HG03432 (cell line): ENCODE measurements around the gene TMEM54.

Experiments
- ATAC-seq: cut with Tn5 transposase; IDR thresholded peaks from one replicate; pipeline ENCODE4 v1.9.1; 2021; ENCODE audit warnings: mild to moderate bottlenecking, moderate library complexity; ENCODE audit not compliant: unreplicated experiment

Gene TMEM54, protein sequence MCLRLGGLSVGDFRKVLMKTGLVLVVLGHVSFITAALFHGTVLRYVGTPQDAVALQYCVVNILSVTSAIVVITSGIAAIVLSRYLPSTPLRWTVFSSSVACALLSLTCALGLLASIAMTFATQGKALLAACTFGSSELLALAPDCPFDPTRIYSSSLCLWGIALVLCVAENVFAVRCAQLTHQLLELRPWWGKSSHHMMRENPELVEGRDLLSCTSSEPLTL

DNA sequence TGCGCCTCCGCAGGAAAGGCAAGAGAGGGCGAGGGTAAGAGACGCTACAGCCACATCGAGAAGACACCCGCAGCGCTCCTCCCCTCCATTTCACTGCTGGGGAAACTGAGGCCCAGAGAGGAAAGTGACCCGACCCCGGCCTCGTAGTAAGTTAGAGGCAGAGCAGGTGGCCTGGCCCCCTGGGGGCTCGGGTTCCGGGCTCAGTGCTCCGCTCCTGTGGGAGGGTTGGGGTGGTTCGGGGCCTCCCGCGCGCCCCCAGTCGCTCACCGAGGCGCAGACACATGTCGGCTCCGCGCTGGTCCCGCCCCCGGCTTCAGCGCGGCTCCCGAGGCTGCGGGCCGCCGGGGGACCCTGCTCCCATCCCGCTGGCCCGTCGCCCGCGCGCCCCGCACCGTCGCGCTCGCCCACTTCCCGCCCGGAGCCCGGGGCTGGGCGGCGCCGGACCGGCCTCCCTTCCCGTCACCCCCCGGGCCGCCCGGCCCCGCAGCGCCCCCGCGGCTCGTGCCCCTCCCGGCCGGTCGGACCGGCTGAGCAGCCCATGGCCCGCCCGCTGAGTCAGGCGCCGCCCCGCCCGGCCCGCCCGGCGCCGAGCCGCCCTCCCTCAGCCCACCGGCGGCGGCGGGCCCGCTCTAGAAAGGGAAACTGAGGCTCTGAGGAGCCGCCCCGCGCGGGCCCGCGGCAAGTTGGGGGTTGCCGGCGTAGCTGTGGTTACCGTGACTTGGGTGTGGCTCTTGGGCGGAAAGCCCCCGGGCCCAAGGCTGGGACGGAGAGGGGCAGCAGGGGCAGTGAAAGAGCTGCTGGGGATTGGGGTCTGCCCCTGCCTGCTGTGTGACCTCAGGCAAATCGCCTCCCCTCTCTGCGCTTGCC is at the start of gene TMEM54:
Gene TMEM54 (minus strand): TSS at position 434 of the 867 bp plus-strand sequence. CDS start 151 bp downstream, at position 283.
- ATAC-seq: no peak

DNA sequence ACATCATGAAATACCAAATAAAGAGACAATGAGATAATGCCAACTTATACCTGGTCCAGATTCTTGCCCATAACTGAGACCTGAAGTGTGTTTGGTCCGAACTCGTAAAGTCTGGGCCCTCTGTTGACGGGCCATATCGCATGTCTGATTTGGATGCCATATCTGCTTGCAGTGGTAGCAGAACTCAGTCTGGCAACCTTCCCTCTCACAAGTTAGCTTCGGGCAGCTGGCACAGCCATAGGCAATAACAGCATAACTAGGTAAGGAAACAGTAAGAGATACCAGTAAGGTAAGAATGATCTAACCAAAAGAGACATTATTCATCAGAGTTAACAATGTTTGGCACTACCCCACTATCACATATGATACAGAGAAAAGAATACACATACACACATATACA is 48.3 kb upstream of the TMEM54 start:
- no peak for ATAC-seq

DNA sequence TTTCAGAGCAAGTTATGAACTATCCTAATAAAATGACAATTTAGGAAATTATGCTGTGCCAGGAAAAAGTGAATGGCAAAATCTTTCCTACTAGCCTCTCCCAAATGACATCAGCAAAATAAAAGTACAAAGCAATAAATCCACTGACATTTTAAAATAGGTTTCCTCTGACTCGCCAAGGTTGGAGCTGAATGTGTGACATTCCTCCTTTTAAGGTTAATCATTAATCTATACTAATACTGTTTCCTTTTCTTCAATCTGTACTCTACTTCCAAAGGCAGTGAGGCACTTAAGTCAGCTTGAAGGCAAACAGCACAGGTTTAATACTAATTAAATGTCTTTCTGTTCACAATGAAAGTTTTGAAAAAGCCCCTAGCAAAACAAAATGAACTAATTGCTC is 47.7 kb upstream of the TMEM54 start:
- no peak for ATAC-seq

DNA sequence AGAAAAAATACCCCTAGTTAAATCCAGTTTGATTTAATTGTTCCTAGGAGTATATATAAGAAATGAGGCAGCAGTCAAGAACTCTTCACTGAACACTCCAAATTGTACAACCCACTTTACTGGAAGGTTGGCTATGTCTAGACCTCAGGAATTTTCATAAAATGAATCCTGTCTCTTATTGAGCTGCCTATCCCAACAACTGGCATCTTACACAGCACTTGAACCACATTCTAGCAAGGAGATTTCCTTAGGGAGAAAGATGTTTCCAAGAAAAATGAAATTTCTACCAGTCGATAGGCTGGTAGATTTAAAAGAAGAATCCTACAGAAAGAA is 47.2 kb upstream of the TMEM54 start:
- ATAC-seq: no peak

DNA sequence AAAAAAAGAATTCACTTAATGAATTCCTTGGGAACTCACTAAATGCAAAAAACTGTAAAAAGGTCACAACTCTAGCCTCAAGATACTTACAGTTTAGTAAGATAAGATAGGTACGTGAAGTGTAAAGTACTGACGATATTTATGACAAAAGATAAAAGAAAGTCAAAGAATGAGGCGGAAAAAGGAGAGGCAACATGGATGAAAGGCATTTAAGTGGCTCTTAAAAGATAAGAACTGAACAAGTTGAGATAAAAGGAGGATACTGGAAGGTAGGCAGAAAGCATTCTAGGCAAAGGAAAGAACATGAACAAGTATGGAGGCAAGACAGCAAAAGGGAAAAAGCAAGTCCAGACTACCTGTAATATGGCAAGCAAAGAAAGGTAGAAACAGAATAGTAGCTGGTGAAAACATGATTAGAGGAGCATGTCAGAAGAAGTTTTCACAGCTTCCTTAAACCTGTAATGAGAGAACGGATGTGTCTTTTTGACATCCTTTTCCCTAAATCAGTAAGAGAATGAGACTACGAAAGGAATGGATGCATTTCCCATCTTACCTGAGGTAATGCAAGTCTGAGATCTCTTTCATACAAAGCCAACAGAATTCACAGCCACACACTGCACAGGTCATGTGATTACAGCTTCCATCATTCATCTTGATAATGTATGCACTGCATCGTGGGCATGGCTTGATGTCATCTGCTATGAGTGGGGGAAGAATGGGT is 46.6 kb upstream of the TMEM54 start:
- no peak for ATAC-seq

DNA sequence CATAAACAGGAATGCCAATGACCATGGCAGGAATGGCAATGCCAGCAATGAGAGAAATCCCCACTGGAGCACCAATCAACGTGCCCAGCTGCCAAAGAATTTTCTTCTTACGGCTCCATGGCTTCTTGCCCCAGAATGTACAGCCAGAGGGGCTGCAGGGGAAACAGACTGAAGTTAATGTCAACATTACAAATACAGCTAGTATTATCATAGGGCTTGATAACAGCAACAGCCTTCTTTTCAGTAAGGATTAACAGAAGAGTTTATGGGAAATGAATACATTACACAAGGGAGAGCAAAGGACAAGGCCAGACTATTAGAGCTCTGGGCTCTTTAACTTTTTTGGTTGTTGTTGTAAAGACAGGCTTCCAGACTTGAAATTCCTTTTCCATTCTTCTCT is 45.2 kb upstream of the TMEM54 start:
- ATAC-seq: no peak

DNA sequence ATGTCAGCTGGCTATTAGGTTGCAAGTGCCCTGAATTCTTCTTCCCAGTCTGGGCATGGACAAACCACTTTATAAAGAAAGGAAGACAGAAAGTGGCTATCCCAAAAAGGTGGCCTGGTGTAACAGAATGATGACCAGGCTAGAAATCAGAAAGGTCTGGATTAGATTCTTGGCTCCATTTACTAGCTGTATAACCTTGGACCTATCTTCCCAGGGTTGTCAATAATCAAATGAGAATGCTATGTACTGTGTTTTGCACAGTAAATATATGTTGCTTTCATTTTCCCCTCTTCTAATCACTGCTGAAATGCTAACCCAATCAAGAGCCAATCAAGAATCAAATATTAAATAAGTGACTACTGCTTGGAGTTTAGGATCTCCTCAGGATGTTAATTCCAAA is 43.0 kb upstream of the TMEM54 start:
- no peak for ATAC-seq

DNA sequence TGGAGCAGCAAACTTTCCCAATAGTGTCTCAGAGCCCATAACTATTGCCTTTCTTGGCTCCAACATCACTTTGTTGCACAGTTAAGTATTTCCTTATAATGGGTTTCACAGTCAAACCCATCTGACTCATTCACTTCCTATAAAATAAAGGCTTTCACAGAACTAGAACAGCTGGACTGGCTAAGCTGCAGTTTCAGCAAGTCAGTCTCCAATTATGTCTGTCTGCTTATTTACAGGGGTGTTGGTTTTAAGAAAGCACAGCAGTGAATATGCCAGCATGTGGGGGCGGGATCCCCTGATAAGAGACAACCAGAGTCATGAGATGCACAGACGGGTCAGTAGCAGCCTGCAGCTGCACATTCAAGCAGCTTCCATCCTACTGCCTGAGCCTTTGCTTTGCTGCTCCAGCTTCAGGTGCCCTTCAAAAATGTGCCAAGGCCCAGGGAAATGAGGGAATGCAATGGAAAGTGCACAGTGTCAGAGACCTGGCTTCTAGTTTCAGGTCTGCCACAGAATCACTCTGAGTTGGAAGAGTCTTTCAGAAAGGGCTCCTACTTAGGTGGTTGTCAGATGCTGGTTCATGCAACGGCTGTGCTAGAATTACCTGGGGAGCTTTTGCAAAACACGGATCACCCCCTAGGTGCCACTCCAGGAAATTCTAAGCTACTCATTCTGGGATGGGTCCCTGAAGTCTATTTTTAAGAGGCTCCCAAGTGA is 38.6 kb upstream of the TMEM54 start:
- no peak for ATAC-seq

DNA sequence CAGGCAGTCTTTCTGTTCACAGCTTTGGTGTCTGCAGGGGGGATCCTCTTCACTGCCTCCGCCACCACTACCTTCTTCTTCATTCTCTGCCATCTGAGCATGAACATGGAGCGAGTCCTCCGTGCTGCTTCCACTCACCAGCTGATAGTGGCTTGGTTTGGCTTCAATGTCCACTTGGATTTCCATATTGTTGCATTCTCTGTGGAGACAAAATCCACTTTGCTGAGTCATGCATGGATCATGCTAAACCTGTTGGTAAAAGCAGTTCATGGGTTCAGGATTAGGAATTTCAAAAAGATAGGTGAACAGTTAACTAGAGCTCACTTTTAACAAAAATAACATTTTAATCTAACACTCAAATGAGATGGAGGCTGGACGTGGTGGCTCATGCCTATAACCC is 35.9 kb upstream of the TMEM54 start:
- ATAC-seq: no peak

DNA sequence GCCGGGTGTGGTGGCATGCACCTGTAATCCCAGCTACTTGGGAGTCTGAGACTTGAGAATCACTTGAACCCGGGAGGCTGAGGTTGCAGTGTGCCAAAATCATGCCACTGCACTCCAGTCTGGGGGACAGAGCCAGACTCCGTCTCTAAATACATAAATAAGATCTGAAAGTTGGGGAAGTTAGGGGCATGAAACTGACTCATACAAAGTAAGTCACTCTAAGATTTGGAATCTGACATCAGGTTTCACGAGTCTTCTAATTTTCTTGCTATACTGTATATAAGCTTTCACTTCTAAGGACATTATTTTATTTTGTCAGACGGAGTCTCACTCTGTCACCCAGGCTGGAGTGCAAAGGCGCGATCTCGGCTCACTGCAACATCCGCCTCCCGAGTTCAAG is 33.3 kb upstream of the TMEM54 start:
- ATAC-seq: no peak

DNA sequence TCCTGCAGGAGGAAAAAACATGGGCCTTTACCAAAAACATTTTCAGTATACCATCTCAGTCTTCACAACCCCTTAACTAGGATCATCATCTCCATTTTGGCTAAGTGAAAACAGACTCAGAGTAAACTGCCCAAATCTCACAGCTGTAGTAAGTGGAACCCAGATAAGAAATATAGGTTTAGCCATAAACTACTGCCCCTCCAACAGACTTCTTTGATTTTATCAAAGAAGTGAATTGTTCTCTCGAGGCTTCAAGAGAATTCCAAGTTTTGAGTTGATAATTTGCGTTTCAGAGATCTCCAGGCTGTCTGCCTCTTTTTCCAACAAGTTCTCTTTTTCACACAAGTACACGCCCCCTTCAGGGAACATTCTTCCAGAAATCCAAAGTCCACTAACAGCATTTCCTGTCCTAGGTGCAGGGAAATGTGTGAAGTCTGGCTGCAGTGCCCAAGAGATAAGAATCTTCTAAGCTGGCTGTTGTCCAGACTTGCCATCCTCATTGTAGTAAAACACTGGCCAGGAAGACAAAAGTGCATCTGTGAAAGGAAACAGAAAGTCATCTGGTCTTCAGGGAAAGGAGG is 32.6 kb upstream of the TMEM54 start:
- no peak for ATAC-seq

DNA sequence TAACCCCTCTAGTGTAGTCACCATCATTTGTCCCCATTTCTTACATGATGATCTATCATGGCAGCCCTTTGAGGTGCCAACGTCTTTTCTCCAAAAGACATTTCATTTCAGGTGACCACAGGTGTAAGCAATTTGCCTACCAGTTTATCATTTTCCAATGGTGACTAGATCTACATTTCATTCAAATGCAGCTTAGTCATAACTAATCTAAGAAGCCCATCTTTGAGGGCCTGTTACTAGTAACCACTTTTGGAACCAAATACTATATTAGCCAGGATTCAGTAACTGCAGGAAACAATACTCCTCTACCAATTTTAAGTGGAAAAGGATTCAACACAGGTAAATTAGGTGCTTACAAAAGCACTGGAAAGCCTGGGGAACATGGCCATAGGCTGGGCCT is 30.6 kb upstream of the TMEM54 start:
- ATAC-seq: no peak

DNA sequence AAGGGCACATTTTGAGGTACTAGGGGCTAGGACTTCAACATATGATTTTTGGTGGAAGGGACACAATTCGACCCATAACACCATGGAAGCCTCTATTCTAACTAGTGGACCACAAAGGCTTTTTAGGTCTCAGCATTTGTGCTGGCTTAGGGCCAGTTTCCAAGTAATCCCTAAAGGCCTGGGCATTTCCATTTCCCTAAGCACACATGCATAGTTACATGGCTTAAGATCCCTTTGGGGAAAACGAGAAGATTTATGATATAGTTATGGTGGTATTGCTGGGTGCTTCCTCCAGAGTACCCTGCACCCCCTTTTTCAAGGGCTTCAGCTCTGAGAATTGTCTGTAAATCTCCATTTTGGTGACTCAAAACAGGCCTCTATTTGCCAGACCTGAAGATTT is 28.2 kb upstream of the TMEM54 start:
- no peak for ATAC-seq

DNA sequence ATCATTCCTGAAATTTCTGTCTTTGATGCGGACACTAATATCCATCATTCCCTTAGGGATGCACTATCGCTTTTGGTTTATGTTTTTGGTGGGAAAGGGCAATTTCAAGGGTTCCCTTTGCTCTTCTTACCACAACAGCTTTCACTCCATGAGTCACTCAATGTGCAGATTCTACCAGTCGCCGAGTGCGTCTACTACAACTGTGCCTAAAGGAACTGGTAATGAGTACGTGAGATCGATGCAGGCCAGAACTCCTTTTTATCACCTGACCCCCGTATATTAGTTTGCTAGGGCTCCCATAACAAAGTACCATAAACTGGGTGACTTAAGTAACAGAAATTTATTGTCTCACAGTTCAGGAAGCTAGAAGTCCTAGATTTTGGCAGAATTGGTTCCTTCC is 27.5 kb upstream of the TMEM54 start:
- ATAC-seq: no peak

DNA sequence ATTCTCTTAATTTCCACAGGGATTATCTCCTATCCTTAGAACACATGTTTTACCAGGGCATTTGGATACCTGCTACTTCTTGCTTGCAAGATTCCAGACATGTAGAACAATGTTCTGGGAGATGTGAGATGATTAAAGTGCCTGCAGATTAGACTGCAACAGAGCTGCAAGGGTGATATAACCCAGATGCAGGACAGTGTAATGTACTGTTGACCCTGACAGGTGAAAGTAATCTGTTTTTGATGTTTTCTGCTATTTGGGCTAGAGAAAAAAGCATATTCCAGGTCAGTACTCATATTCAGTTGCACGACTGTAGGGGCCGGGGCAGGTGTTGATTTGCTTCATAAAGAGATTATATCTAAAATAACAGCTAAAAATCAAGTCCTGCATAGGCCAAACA is 27.1 kb upstream of the TMEM54 start:
- no peak for ATAC-seq

DNA sequence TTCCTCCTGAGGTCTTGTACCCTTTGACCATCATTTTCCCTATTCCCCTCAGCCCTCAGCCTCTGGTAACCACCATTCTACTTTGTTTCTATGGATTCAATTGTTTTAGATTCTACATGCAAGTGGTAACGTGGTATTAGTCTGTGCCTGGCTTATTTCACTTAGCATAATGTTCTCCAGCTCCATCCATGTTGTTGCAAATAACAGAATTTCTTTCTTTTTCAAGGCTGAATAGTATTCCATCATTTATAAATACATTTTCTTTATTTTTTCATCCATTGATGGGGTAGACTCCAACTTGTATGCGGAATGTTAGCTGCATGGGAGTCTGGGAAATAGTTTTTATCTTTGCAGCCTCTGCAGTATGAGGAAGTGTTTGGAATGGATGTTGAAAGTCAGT is 26.3 kb upstream of the TMEM54 start:
- no peak for ATAC-seq

DNA sequence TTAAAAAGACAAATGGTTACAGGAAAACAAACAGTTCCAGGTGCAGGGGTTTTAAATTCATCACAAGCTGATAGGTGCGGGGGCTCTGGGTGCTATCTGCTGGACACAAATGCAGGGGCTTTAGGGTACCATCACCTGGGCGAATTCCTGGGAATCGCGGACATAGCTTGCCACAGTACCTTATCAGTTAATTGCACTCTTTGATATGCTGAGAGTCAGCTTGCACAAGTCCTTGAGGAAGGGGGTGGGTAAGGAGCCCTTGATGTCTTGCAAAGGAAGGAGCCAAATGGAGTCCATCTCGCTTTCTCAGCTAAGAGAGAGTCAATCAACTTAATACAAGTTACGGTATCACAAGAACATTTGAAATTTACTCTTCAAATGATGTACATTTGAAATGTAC is 25.4 kb upstream of the TMEM54 start:
- no peak for ATAC-seq

DNA sequence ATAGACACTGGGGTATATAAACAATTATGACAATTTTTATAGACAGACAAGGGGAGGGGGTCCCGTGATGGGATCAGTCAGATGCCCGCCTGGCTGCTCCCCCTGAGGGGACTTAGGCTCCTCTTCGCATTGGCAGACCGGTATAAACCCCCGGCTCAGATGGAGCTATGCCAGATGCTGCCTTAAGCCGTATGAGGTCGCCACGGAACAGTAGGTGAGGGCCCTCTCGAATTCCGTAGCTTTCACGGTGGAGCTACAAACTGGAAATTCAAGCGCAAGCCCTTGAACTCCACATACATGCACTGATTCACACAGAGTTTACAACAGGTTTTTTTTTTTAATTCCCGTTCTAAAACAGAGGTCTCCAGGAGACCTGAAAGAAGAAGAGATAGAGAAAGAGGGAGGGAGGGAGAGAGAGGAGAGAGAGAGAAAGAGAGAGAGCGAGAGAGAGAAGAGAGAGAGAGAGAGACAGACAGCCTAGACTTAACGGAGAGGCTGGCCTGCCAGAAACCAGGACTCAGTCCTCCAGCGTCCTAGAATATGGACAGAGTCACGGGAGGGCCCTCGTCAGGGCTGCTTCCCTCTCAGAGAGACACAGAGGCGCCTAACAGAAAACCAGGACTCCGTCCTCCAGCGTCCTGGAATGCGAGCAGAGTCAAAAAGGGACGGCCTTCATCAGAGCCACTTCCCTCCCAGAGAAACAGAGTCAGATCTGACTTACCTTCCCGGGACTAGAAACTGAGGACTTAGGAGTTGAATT is 24.4 kb upstream of the TMEM54 start:
- ATAC-seq: no peak

DNA sequence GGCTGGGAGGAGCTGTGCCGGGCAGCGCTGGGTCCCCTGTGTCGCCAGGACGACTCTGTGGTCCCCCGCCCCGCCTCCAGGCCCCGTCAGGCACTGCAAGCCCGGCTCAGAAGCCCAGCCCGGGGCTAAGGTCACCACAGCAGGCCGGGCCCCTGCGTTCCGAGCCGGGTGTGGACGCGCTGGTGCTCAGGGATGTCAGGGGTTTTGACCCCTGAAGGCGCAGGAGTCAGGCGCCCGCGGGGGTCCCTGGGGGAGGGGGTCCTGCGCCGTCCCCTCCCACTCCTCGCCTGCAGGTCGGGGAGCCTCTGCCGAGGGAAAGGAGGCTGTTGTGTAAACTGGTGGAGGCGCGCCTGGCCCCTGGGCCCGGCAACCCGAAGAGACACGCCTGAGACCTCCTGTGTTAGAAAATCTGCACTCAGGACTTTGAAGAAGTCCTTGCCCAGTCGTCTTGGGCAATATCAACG is 23.7 kb upstream of the TMEM54 start:
- ATAC-seq: no peak

DNA sequence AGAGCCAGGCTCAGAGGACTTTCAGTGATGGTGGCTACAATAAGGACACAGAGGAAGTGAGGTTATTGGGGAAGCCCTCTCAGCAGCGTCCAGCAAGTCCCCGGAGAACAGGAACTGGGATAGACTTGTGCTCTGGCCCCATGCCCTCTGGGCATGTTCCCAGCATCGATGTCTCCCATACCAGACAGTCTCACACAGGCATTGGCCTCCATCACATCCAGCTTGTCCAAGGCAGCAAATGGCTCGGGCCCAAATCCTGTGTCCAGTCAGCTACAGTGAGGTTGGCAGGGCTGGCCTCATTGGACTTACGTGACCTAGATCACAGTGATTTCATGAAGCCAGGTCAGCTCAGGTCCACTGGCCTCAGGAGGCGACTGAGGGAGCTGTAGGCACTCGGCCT is 19.6 kb upstream of the TMEM54 start:
- ATAC-seq: no peak
